GM12878 (cell line): Measurements from ENCODE around the gene TDRD12. TPM values are rescaled to one million over a fixed set of nuclear protein-coding genes. Genes with fewer than 3 reads are reported as not detected.

Experiments used
- ATAC-seq: fragments of 200-7000 bp; cut with Tn5 transposase; 3 replicates; pipeline ENCODE4 v1.9.1; 2020; ENCODE audit warnings: mild to moderate bottlenecking, moderate library complexity
- BruUV-seq: library from RNA; stranded (reverse); fragments of 400-500 nt; replicated peaks from 2 replicates; lab custom pipeline; 2021; lab: Mats Ljungman, UMichigan
- CTCF ChIA-PET: fragments of 300-600 bp; sonication (Branson Sonifier 250); formaldehyde crosslinking; extraction: SDS; loops from one replicate; lab custom pipeline; 2021; ENCODE audit warnings: inconsistent platforms; lab: Yijun Ruan, JAX
- POLR2A ChIA-PET: fragments of 350-600 bp; formaldehyde crosslinking; extraction: SDS; loops from one replicate; lab custom pipeline; 2021; ENCODE audit warnings: inconsistent platforms; lab: Charles Lee
- RAD21 ChIA-PET: fragments of 300-600 bp; sonication (Branson Sonifier 250); formaldehyde crosslinking; loops from one replicate; lab custom pipeline; 2023; ENCODE audit warnings: antibody characterized with exemption; ENCODE audit not compliant: unreplicated experiment; lab: Charles Lee
- SMC1A ChIA-PET: fragments of 300-600 bp; sonication (Branson Sonifier 250); formaldehyde crosslinking; loops from one replicate; lab custom pipeline; 2023; ENCODE audit not compliant: unreplicated experiment, uncharacterized antibody; lab: Charles Lee
- DNase-seq: peaks from one replicate; pipeline ENCODE4 v3.0.0-alpha.2; 2011; ENCODE audit warnings: low read depth, low spot score
- FAIRE-seq: peaks from 3 replicates; lab custom pipeline; 2011; peaks lifted over from hg19 to GRCh38; lab: Jason Lieb, UNC
- H2AFZ ChIP-seq: 2 replicates; pipeline ENCODE4 v1.6.0; 2011; ENCODE audit warnings: low read depth, low read length, control low read depth; ENCODE audit not compliant: control insufficient read depth
- H3K27ac ChIP-seq: 2 replicates; pipeline ENCODE4 v1.5.1; 2011; ENCODE audit warnings: control low read depth; ENCODE audit not compliant: control insufficient read depth, insufficient read depth
- H3K27me3 ChIP-seq, 2 experiments: replicated peaks in 1 of 2; 2 replicates each; pipeline versions ENCODE4 v1.6.0 to v1.6.1; 2011; ENCODE audit warnings: low read length in 1 of 2; ENCODE audit not compliant: control insufficient read depth in 2 of 2, insufficient read depth in 2 of 2
- H3K36me3 ChIP-seq, 2 experiments: 2 replicates each; pipeline ENCODE4 v1.5.1; 2011; ENCODE audit warnings: low read length in 1 of 2; ENCODE audit not compliant: control insufficient read depth in 2 of 2, insufficient read depth in 2 of 2
- H3K4me1 ChIP-seq: 2 replicates; pipeline ENCODE4 v1.6.1; 2011; ENCODE audit warnings: mild to moderate bottlenecking, low read length, moderate library complexity, mixed read lengths; ENCODE audit not compliant: control insufficient read depth, insufficient read depth
- H3K4me2 ChIP-seq: 2 replicates; pipeline ENCODE4 v1.6.0; 2011; ENCODE audit warnings: control low read depth; ENCODE audit not compliant: control insufficient read depth, insufficient read depth
- H3K4me3 ChIP-seq: fragments of 200-600 bp; sonication (generic); 2 replicates; pipeline ENCODE4 v1.5.1; 2016
- H3K79me2 ChIP-seq: 2 replicates; pipeline ENCODE4 v1.6.0; 2011; ENCODE audit warnings: low read length; ENCODE audit not compliant: control insufficient read depth, insufficient read depth
- H3K9ac ChIP-seq: 2 replicates; pipeline ENCODE4 v1.8.0; 2011; ENCODE audit warnings: low read length, control low read depth, mixed read lengths; ENCODE audit not compliant: control insufficient read depth, insufficient read depth
- H3K9me3 ChIP-seq: replicated peaks from 3 replicates; pipeline ENCODE4 v1.5.1; 2011; ENCODE audit warnings: mild to moderate bottlenecking, low read length; ENCODE audit not compliant: control insufficient read depth, insufficient read depth
- H4K20me1 ChIP-seq: 2 replicates; pipeline ENCODE4 v1.6.0; 2011; ENCODE audit not compliant: control insufficient read depth, insufficient read depth
- BRCA1 ChIP-seq: IDR thresholded peaks from 2 replicates; pipeline ENCODE4 v1.6.1; 2011; ENCODE audit warnings: low read depth, low read length, improper control_type of control experiment
- CBFB ChIP-seq: IDR thresholded peaks from 2 replicates; pipeline ENCODE4 v1.6.1; 2016; ENCODE audit warnings: antibody characterized with exemption, low read depth
- CREB1 ChIP-seq: IDR thresholded peaks from 2 replicates; pipeline ENCODE4 v1.6.1; 2012; ENCODE audit warnings: low read depth, mild to moderate bottlenecking, inconsistent platforms
- NFXL1 ChIP-seq: fragments of 450-650 bp; IDR thresholded peaks from 2 replicates; pipeline ENCODE4 v1.6.1; 2017; ENCODE audit warnings: antibody characterized with exemption, mild to moderate bottlenecking, borderline replicate concordance
- RCOR1 ChIP-seq: conservative IDR thresholded peaks from 2 replicates; pipeline ENCODE4 v1.6.1; 2012; ENCODE audit warnings: low read depth, low read length, improper control_type of control experiment
- RUNX3 ChIP-seq: IDR thresholded peaks from 2 replicates; pipeline ENCODE4 v1.6.1; 2012; ENCODE audit warnings: low read length, inconsistent platforms
- SREBF2 ChIP-seq: IDR thresholded peaks from 2 replicates; pipeline ENCODE4 v1.6.1; 2012; ENCODE audit warnings: mild to moderate bottlenecking, low read length
- SRF ChIP-seq, 2 experiments: IDR thresholded peaks; 2 replicates each; pipeline ENCODE4 v1.6.1; 2011; ENCODE audit warnings: low read depth in 2 of 2, low read length in 2 of 2, mild to moderate bottlenecking in 1 of 2, moderate library complexity in 1 of 2
- YBX1 ChIP-seq: fragments of 450-650 bp; IDR thresholded peaks from 2 replicates; pipeline ENCODE4 v1.6.1; 2016; ENCODE audit warnings: antibody characterized with exemption
- ZBED1 ChIP-seq: IDR thresholded peaks from 2 replicates; pipeline ENCODE4 v1.6.1; 2016; ENCODE audit warnings: borderline replicate concordance
- ZNF24 ChIP-seq: fragments of 450-650 bp; IDR thresholded peaks from 2 replicates; pipeline ENCODE4 v1.6.1; 2017; ENCODE audit warnings: antibody characterized with exemption, mild to moderate bottlenecking
- WGBS: methylation state at CpG from one replicate; pipeline ENCODE4 v1.1.6; 2016; ENCODE audit warnings: low lambda C conversion rate; ENCODE audit not compliant: insufficient replicate concordance, insufficient coverage; ENCODE audit errors: missing lambda C conversion rate; 5-methylcytosine and 5-hydroxymethylcytosine counted together
- in situ Hi-C: fragments of 300-500 bp; cut with MboI; formaldehyde crosslinking; loops from 9 replicates; pipeline ENCODE4 v1.14.3; 2018; ENCODE audit warnings: mixed read lengths
- intact Hi-C: fragments of 100-400 bp; cut with micrococcal nuclease; formaldehyde crosslinking; loops from one replicate; pipeline ENCODE4 v1.14.2; 2022; ENCODE audit not compliant: unreplicated experiment
- polyA plus RNA-seq, 11 experiments: library from polyadenylated mRNA; depleted of rRNA in 4 of 11; unstranded in 6 of 11; stranded (reverse) in 5 of 11; fragments of >200 nt; fragmentation: Nextera tagmentation in 4 of 11; fragmentation: Illumina TruSeq in 1 of 11; extraction: Ambion mirVana in 4 of 11; extraction: Trizol in 1 of 11; gene quantifications; 1 replicate in 1 of 11; 2 replicates in 10 of 11; pipeline versions ENCODE4 v1.2.1 to v1.2.3, GENCODE V29; 2011 to 2016; ENCODE audit warnings: inconsistent platforms in 2 of 11, missing spikeins in 2 of 11, low read depth in 1 of 11
- total RNA-seq, 4 experiments: library from RNA; depleted of rRNA in 3 of 4; stranded (reverse); fragments of >200 nt in 3 of 4; fragmentation: Illumina TruSeq in 1 of 4; extraction: Trizol in 1 of 4; gene quantifications; 2 replicates each; pipeline versions ENCODE4 v1.2.1 to v1.2.3, GENCODE V29; 2013 to 2021
- TF ChIP-seq, protein P1 (sequence below): fragments of 450-650 bp; IDR thresholded peaks from 2 replicates; pipeline ENCODE4 v1.6.1; 2018; ENCODE audit warnings: borderline replicate concordance, mild to moderate bottlenecking; ENCODE audit not compliant: partially characterized antibody
- TF ChIP-seq, protein P2 (sequence below), 3 experiments: IDR thresholded peaks in 2 of 3; conservative IDR thresholded peaks in 1 of 3; 2 replicates each; pipeline ENCODE4 v1.5.1; 2011; ENCODE audit warnings: low read depth in 3 of 3, low read length in 3 of 3, mild to moderate bottlenecking in 3 of 3, control low read depth in 2 of 3, moderate library complexity in 2 of 3, inconsistent platforms in 1 of 3, mixed read lengths in 1 of 3; ENCODE audit not compliant: control insufficient read depth in 2 of 3, insufficient read depth in 1 of 3; ENCODE audit errors: extremely low read depth in 1 of 3
- TF ChIP-seq, protein P3 (sequence below): IDR thresholded peaks from 2 replicates; pipeline ENCODE4 v1.6.1; 2012; ENCODE audit warnings: low read depth, low read length, improper control_type of control experiment

The TDRD12 gene
- total and polyA plus RNA-seq, 10 of the 15 experiments (the other 5 are each of a cell fraction or from before 2014, with no cell fraction given): 0.08 to 0.15 TPM; not detected in 8

DNA sequence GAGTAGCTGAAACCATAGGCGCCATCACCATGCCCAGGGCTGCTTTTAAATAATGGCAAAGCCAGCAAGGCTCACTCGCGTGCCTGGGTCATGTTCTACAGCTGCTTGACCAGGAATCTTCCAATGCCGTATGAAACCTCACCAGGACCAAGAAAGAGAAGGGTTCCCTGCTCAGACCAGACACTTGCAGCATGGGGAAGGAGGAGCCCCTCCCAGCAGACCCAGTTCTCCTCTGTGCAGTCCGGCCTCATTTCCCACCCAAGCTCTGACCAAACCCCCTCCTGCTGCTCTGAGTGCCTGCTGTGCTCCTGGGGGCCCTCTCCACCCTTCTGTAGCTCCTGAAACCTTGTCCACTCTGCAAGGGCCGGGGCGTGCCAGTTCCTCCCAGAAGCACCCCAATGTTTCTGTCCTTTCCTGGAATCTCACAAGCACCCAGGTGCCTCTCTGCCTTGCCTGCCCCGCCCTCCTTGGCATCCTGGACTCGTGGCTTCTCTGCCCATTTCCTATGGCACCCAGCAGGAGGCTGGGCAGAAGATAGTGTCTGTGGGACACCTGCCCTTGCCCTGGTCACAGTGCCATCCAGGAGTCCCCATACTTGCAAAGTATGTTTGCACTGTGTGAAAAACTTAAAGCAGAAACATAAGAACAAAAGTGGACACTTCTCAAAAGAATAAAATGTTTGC is 156.8 kb downstream of the TDRD12 start:
- Histone ChIP-seq H4K20me1 (no peaks in the 10 kb centered on the region), H3K4me3 (no peak overlapping the region), H3K27me3 (no peaks in the 10 kb centered on the region), H3K79me2 (no peaks in the 10 kb centered on the region), H3K27ac (no peak overlapping the region), H3K4me2 (no peak overlapping the region), H3K4me1 (no peaks in the 10 kb centered on the region), H3K9ac (no peak overlapping the region), H3K36me3 (no peaks in the 10 kb centered on the region), H2AFZ (no peak overlapping the region), H3K9me3 (no peaks in the 10 kb centered on the region)
- FAIRE-seq (no peak), DNase-seq (no peak), ATAC-seq (no peak)
- ChIA-PET RAD21 (no interaction called here), CTCF (no interaction called here), POLR2A (no interaction called here), SMC1A (no interaction called here)
- in situ Hi-C loops (no loop called here), intact Hi-C loops (no loop called here)
- TF ChIP-seq CREB1 (no peak), SREBF2 (no peak), BRCA1 (no peak), SRF (IDR thresholded peaks at IDR 0.05; ENCODE audit: low read depth in 2 of 2, low read length in 2 of 2) (no peak), CBFB (no peak)
- BruUV-seq: no TSS peak
- WGBS: 81% methylated on average over 9 of the region's 9 CpGs

DNA sequence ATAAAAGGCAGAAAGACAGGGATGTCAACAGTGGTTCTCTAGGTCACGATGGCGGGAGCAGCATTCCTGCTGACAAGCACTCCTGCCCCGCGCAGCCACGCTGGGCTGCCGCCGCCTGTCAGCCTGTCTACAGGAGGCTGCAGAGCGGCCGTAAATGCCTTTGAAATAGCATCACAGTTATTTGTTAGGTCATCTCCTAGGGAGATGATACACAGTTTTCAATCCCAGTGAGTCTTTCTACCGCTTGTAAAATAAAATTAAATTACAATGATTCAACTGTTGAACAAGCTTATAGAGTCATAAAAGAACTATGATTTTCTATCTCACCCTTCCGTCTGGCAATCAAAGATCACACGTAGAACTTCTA is 157.3 kb downstream of the TDRD12 start:
- Histone ChIP-seq H3K36me3 (no peaks in the 10 kb centered on the region), H3K27ac (no peak overlapping the region), H3K4me3 (no peak overlapping the region), H3K79me2 (no peaks in the 10 kb centered on the region), H3K4me1 (no peaks in the 10 kb centered on the region), H4K20me1 (no peaks in the 10 kb centered on the region), H3K9ac (no peak overlapping the region), H3K9me3 (no peaks in the 10 kb centered on the region), H2AFZ (no peak overlapping the region), H3K27me3 (no peaks in the 10 kb centered on the region), H3K4me2 (no peak overlapping the region)
- 84% methylated on average over 12 of the region's 12 CpGs for WGBS
- ChIA-PET CTCF (no interaction called here), POLR2A (no interaction called here), SMC1A (no interaction called here), RAD21 (no interaction called here)
- DNase-seq (no peak), FAIRE-seq (no peak), ATAC-seq (no peak)
- BruUV-seq: no TSS peak
- in situ Hi-C loops: no loop called here
- intact Hi-C loops: no loop called here
- TF ChIP-seq, protein P1, sequence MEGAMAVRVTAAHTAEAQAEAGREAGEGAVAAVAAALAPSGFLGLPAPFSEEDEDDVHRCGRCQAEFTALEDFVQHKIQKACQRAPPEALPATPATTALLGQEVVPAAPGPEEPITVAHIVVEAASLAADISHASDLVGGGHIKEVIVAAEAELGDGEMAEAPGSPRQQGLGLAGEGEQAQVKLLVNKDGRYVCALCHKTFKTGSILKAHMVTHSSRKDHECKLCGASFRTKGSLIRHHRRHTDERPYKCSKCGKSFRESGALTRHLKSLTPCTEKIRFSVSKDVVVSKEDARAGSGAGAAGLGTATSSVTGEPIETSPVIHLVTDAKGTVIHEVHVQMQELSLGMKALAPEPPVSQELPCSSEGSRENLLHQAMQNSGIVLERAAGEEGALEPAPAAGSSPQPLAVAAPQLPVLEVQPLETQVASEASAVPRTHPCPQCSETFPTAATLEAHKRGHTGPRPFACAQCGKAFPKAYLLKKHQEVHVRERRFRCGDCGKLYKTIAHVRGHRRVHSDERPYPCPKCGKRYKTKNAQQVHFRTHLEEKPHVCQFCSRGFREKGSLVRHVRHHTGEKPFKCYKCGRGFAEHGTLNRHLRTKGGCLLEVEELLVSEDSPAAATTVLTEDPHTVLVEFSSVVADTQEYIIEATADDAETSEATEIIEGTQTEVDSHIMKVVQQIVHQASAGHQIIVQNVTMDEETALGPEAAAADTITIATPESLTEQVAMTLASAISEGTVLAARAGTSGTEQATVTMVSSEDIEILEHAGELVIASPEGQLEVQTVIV: no peak
- no peak for TF ChIP-seq YBX1
- TF ChIP-seq ZNF24: no peak
- no peak for TF ChIP-seq ZBED1
- TF ChIP-seq RUNX3: no peak
- no peak for TF ChIP-seq NFXL1
- TF ChIP-seq, protein P2, sequence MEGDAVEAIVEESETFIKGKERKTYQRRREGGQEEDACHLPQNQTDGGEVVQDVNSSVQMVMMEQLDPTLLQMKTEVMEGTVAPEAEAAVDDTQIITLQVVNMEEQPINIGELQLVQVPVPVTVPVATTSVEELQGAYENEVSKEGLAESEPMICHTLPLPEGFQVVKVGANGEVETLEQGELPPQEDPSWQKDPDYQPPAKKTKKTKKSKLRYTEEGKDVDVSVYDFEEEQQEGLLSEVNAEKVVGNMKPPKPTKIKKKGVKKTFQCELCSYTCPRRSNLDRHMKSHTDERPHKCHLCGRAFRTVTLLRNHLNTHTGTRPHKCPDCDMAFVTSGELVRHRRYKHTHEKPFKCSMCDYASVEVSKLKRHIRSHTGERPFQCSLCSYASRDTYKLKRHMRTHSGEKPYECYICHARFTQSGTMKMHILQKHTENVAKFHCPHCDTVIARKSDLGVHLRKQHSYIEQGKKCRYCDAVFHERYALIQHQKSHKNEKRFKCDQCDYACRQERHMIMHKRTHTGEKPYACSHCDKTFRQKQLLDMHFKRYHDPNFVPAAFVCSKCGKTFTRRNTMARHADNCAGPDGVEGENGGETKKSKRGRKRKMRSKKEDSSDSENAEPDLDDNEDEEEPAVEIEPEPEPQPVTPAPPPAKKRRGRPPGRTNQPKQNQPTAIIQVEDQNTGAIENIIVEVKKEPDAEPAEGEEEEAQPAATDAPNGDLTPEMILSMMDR (IDR thresholded peaks at IDR 0.05 in 2 of 3, conservative IDR thresholded peaks at IDR 0.05 in 1 of 3; ENCODE audit: control insufficient read depth in 2 of 3, extremely low read depth in 1 of 3, insufficient read depth in 1 of 3, low read depth in 3 of 3, low read length in 3 of 3): no peak
- TF ChIP-seq RCOR1: no peak
- TF ChIP-seq, protein P3, sequence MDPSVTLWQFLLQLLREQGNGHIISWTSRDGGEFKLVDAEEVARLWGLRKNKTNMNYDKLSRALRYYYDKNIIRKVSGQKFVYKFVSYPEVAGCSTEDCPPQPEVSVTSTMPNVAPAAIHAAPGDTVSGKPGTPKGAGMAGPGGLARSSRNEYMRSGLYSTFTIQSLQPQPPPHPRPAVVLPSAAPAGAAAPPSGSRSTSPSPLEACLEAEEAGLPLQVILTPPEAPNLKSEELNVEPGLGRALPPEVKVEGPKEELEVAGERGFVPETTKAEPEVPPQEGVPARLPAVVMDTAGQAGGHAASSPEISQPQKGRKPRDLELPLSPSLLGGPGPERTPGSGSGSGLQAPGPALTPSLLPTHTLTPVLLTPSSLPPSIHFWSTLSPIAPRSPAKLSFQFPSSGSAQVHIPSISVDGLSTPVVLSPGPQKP: no peak
